AG09309 (cell line): ENCODE results near the gene DIS3L2.
"Not testable (repeated sequence)": the region's sequence is repeated elsewhere in the genome, so short reads cannot be mapped to it uniquely, and the experiment has no call there.

ENCODE experiments used
- DNase-seq: peaks from one replicate; pipeline ENCODE4 v3.0.0-alpha.2; 2010; ENCODE audit warnings: low read depth
- H3K4me3 ChIP-seq: 2 replicates; pipeline ENCODE4 v1.5.1; 2011; ENCODE audit warnings: mild to moderate bottlenecking, low read depth, low read length, moderate library complexity; ENCODE audit not compliant: control insufficient read depth
- TF ChIP-seq, protein P1 (sequence below): IDR thresholded peaks from 2 replicates; pipeline ENCODE4 v1.5.1; 2011; ENCODE audit warnings: mild to moderate bottlenecking, low read depth, low read length, inconsistent platforms; ENCODE audit not compliant: insufficient read depth, control insufficient read depth; ENCODE audit errors: missing control alignments

Gene DIS3L2

DNA sequence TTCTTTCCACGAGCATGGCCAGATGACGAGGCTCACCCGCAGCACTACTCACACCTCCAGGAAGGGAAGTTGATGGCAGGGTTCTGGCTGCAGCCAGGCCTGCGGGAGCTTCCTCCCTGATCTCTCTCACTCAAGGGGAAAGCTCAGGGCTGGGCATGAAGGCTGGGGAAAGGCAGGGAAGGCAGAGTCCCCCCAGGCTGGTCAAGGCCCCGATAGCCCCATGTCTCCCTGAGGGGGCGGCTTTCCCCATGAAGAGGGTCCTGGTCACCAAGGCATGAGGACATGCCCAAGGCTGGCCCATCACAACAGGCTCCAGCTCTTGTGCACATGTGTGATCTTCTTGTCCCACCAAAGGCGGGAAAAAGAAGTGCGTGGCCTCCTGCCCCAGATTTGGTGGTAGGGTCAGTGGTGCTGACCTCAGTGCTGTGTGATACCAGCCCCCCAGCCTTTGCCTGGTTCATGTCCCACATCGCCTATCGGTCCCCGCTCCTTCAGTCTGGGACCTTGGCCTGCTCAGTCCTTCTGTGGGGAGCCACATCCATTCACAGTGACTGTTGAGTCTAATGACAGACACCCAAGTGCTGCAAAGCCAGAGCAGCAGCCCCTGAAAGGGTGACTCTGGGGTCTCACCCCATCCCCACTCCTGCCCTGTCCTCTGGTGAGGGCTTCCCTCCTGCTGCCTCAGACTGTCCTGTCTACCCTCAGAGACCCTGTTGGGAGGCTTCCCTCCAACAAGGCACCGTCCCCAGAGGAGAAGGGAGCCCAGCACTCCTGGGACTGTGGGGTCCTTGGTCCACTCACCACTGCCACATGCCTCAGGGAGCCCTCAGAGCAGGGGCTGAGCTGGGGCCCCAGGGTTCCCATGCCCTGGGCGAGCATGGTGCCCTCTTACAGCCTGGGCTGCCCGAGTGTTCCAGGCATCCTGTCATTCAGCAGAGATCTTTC is 367.3 kb downstream of the DIS3L2 start:
- TF ChIP-seq, protein P1, sequence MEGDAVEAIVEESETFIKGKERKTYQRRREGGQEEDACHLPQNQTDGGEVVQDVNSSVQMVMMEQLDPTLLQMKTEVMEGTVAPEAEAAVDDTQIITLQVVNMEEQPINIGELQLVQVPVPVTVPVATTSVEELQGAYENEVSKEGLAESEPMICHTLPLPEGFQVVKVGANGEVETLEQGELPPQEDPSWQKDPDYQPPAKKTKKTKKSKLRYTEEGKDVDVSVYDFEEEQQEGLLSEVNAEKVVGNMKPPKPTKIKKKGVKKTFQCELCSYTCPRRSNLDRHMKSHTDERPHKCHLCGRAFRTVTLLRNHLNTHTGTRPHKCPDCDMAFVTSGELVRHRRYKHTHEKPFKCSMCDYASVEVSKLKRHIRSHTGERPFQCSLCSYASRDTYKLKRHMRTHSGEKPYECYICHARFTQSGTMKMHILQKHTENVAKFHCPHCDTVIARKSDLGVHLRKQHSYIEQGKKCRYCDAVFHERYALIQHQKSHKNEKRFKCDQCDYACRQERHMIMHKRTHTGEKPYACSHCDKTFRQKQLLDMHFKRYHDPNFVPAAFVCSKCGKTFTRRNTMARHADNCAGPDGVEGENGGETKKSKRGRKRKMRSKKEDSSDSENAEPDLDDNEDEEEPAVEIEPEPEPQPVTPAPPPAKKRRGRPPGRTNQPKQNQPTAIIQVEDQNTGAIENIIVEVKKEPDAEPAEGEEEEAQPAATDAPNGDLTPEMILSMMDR, result no peak
- no peak overlapping the region for H3K4me3 ChIP-seq
- DNase-seq, result no peak

GRCh38 chr2:232329716-232330067 is 368.2 kb downstream of the DIS3L2 start:
- TF ChIP-seq, protein P1, result no peak
- no peak overlapping the region for H3K4me3 ChIP-seq
- no peak for DNase-seq

GRCh38 chr2:232330068-232330999 is 368.8 kb downstream of the DIS3L2 start:
- no peak for DNase-seq
- TF ChIP-seq, protein P1, result no peak

GRCh38 chr2:232331061-232331460 is 369.5 kb downstream of the DIS3L2 start:
- not testable (repeated sequence) for DNase-seq, H3K4me3 ChIP-seq

More at GRCh38 chr2:232330068-232330999, 368.8 kb downstream of the DIS3L2 start:
- H3K4me3 ChIP-seq, result no peak overlapping the region

- not testable (repeated sequence) for DNase-seq, H3K4me3 ChIP-seq
Measured at GRCh38 chr2:232331641-232332040, 370.1 kb downstream of the DIS3L2 start.

- DNase-seq, H3K4me3 ChIP-seq: not testable (repeated sequence)
Measured at GRCh38 chr2:232332244-232332939, 370.9 kb downstream of the DIS3L2 start.

DNA sequence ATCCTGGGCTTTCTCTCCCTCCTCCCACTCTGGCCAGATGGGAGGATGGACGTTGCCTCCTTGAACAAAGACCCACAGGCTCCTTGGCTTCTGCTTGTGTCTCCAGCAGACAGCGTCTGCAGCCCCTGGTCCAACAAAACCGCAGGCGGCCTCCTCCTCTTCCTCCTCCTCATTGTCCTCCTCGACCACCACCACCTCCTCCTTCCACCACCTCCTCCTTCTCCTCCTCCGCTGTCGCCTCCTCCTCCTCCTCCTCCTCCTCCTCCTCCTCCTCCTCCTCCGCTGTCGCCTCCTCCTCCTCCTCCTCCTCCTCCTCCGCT is 371.4 kb downstream of the DIS3L2 start:
- TF ChIP-seq, protein P1, result no peak
- DNase-seq, result no peak
- no peak overlapping the region for H3K4me3 ChIP-seq
